NT2/D1 (cell line): ENCODE data around the gene LRRK1.

Experiments
- DNase-seq: peaks from one replicate; pipeline ENCODE4 v3.0.0-alpha.2; 2011; ENCODE audit warnings: low read depth, low spot score
- H3K27me3 ChIP-seq: 2 replicates; pipeline ENCODE4 v1.6.0; 2011; ENCODE audit warnings: mild to moderate bottlenecking; ENCODE audit not compliant: insufficient read length, insufficient read depth
- H3K36me3 ChIP-seq: 2 replicates; pipeline ENCODE4 v1.6.1; 2011; ENCODE audit warnings: mild to moderate bottlenecking, low read length, mixed read lengths; ENCODE audit not compliant: insufficient read depth, insufficient read length
- H3K4me1 ChIP-seq: 2 replicates; pipeline ENCODE4 v1.5.1; 2011; ENCODE audit not compliant: insufficient read depth, insufficient read length
- H3K4me3 ChIP-seq: 2 replicates; pipeline ENCODE4 v1.5.1; 2011; ENCODE audit warnings: low read depth; ENCODE audit not compliant: insufficient read length
- H3K9ac ChIP-seq: 2 replicates; pipeline ENCODE4 v1.6.0; 2011; ENCODE audit warnings: low read depth; ENCODE audit not compliant: insufficient read length
- H3K9me3 ChIP-seq: 2 replicates; pipeline ENCODE4 v1.5.1; 2011; ENCODE audit warnings: mild to moderate bottlenecking, low read length; ENCODE audit not compliant: insufficient read depth
- SUZ12 ChIP-seq: IDR thresholded peaks from 2 replicates; pipeline ENCODE4 v1.6.1; 2011; ENCODE audit not compliant: insufficient read length, insufficient read depth; ENCODE audit errors: extremely low read depth
- YY1 ChIP-seq: IDR thresholded peaks from 2 replicates; pipeline ENCODE4 v1.6.1; 2011; ENCODE audit not compliant: insufficient read length, insufficient read depth
- ZNF274 ChIP-seq: IDR thresholded peaks from 2 replicates; pipeline ENCODE4 v1.6.1; 2011; ENCODE audit warnings: mild to moderate bottlenecking, low read depth, low read length

Gene LRRK1

GRCh38 chr15:100914876-100915275, 4.3 kb upstream of the LRRK1 start:
- Histone ChIP-seq H3K9me3 (peaks cover 12% of the 10 kb centered on the region; the same call in 1 of the 2 replicates), H3K4me1 (peaks cover 5% of the 10 kb centered on the region), H3K9ac (no peak overlapping the region), H3K36me3 (no peaks in the 10 kb centered on the region), H3K27me3 (peaks cover 32% of the 10 kb centered on the region), H3K4me3 (no peak overlapping the region)
- no peak for TF ChIP-seq YY1
- no peak for TF ChIP-seq SUZ12
- TF ChIP-seq ZNF274, result no peak
- no peak for DNase-seq

GRCh38 chr15:100918034-100918689, 995 bp upstream of the LRRK1 start:
- H3K9ac ChIP-seq, result peak overlapping the region; percentile 79
- no peak for TF ChIP-seq ZNF274
- TF ChIP-seq SUZ12, result no peak
- TF ChIP-seq YY1, result no peak
- H3K4me3 ChIP-seq, result peak overlapping the region; percentile 61

GRCh38 chr15:100919481-100920405, 586 bp downstream of the LRRK1 start:
- no peaks in the 10 kb centered on the region for H3K36me3 ChIP-seq
- no peak for DNase-seq
- H3K27me3 ChIP-seq, result peaks cover 66% of the 10 kb centered on the region
- H3K4me3 ChIP-seq, result peak overlapping the region; percentile 61
- no peaks in the 10 kb centered on the region for H3K9me3 ChIP-seq
- peak overlapping the region; percentile 80 for H3K9ac ChIP-seq
- TF ChIP-seq ZNF274, result no peak
- TF ChIP-seq SUZ12, result no peak
- H3K4me1 ChIP-seq, result peaks cover 2% of the 10 kb centered on the region

More at GRCh38 chr15:100918034-100918689, 995 bp upstream of the LRRK1 start:
- Histone ChIP-seq H3K27me3 (peaks cover 63% of the 10 kb centered on the region), H3K4me1 (peaks cover 2% of the 10 kb centered on the region), H3K36me3 (no peaks in the 10 kb centered on the region), H3K9me3 (peaks cover 10% of the 10 kb centered on the region; the same call in 1 of the 2 replicates)
- DNase-seq, result peak; percentile 74

- TF ChIP-seq ZNF274, result no peak
- TF ChIP-seq YY1, result no peak
- TF ChIP-seq SUZ12, result no peak
- no peaks in the 10 kb centered on the region for H3K36me3 ChIP-seq
- H3K9ac ChIP-seq, result no peak overlapping the region
- peaks cover 66% of the 10 kb centered on the region for H3K27me3 ChIP-seq
- DNase-seq, result no peak
- peaks cover 2% of the 10 kb centered on the region for H3K4me1 ChIP-seq
- H3K4me3 ChIP-seq, result no peak overlapping the region
- no peaks in the 10 kb centered on the region for H3K9me3 ChIP-seq
Observed at GRCh38 chr15:100920516-100921135, 1.5 kb downstream of the LRRK1 start.

- Histone ChIP-seq H3K27me3 (peaks cover 56% of the 10 kb centered on the region), H3K4me1 (peaks cover 2% of the 10 kb centered on the region), H3K9ac (no peak overlapping the region), H3K9me3 (no peaks in the 10 kb centered on the region), H3K4me3 (no peak overlapping the region), H3K36me3 (no peaks in the 10 kb centered on the region)
- DNase-seq, result no peak
- no peak for TF ChIP-seq ZNF274
- no peak for TF ChIP-seq SUZ12
- no peak for TF ChIP-seq YY1
Observed at GRCh38 chr15:100922192-100923040, 3.3 kb downstream of the LRRK1 start.

GRCh38 chr15:100923076-100923475, 3.9 kb downstream of the LRRK1 start:
- Histone ChIP-seq H3K9ac (no peak overlapping the region), H3K4me3 (no peak overlapping the region), H3K4me1 (peaks cover 2% of the 10 kb centered on the region), H3K27me3 (peaks cover 49% of the 10 kb centered on the region), H3K36me3 (no peaks in the 10 kb centered on the region), H3K9me3 (no peaks in the 10 kb centered on the region)
- TF ChIP-seq YY1 (no peak), SUZ12 (no peak), ZNF274 (no peak)
- no peak for DNase-seq
